HL-60/S4 (cell line): ENCODE results near the gene ARF5.

Experiments
- in situ Hi-C: fragments of 300-500 bp; cut with MboI; formaldehyde crosslinking; loops from 2 replicates; pipeline ENCODE4 v1.14.3; 2022; ENCODE audit warnings: low sequenced_read_pairs

The ARF5 gene

DNA sequence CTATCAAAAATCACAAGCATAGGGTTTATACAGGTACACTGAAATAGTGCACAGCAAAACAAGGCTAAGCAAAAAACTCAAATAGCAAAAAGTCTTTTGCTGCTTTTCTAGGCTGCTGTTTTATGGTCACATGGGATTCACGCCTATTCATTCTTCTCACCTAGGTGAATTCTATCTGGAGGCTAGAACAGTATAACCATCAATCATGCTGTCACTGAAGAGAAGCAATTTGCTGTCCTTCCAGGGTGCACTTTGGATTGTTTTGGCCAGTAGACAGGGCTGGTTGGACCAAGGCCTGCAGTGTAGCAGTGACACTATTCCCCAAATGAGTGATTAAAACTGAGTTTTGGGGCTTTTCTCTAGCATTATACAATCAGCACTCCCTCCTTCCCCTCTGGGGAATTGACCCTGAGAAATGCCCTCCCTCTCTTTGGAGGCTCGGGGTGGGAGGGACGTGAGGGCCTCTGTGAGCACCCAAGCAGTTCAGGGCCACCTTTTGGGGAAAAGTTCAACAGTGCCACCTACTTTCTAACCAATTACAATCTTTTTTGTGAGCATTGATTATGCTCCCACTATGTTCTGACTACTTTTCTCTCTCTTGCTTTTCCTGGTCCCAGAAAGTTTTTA lies 47.6 kb downstream of the ARF5 start:
- in situ Hi-C loops: no loop called here

DNA sequence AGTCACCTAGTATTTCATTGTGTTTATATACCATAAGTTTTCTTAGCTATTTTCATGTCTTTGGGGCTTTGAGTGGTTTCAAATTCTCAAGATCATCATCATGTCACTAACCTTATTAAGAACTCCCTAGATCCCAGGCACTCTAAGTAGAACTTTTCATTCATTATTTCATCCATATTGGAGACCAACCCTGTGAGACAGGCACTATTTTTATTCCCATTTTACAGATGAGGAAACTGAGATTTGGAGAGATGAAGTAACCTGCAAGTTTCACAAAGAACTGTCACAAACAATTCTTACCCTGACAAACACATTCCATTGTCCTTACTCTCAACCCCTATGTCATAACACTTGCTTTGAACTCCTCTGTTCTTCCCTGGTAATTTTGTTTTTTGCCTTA lies 50.0 kb downstream of the ARF5 start:
- in situ Hi-C loops: no loop called here
